GM23248 (cell line): ENCODE results near the gene CDKL5. TPM values are rescaled to one million over a fixed set of nuclear protein-coding genes. Genes with fewer than 3 reads are reported as not detected.
A peak's percentile ranks its signal among the peaks of the same experiment; 100 is the strongest.

Experiments used
- DNase-seq: peaks from one replicate; pipeline ENCODE4 v3.0.0-alpha.2; 2015
- H2AFZ ChIP-seq: fragments of 200-600 bp; sonication (generic); 2 replicates; pipeline ENCODE4 v1.6.1; 2016; ENCODE audit warnings: antibody characterized with exemption
- H3F3A ChIP-seq: fragments of 200-600 bp; sonication (generic); 2 replicates; pipeline ENCODE4 v1.6.1; 2016; ENCODE audit warnings: mild to moderate bottlenecking, antibody characterized with exemption, mixed run types; ENCODE audit not compliant: insufficient read depth
- H3K27ac ChIP-seq: fragments of 200-600 bp; sonication (generic); 2 replicates; pipeline ENCODE4 v1.5.1; 2016; ENCODE audit warnings: mild to moderate bottlenecking
- H3K27me3 ChIP-seq: fragments of 200-600 bp; sonication (generic); replicated peaks from 2 replicates; pipeline ENCODE4 v1.6.1; 2016; ENCODE audit warnings: mild to moderate bottlenecking; ENCODE audit not compliant: insufficient read depth
- H3K36me3 ChIP-seq: fragments of 200-600 bp; sonication (generic); 2 replicates; pipeline ENCODE4 v1.6.1; 2016; ENCODE audit warnings: low read depth, mild to moderate bottlenecking
- H3K4me1 ChIP-seq: fragments of 200-600 bp; sonication (generic); 2 replicates; pipeline ENCODE4 v1.6.1; 2016; ENCODE audit warnings: mild to moderate bottlenecking; ENCODE audit not compliant: insufficient read depth
- H3K4me2 ChIP-seq: fragments of 200-600 bp; sonication (generic); one replicate; pipeline ENCODE4 v1.6.1; 2016; ENCODE audit warnings: mild to moderate bottlenecking; ENCODE audit not compliant: unreplicated experiment
- H3K4me3 ChIP-seq: fragments of 200-600 bp; sonication (generic); 2 replicates; pipeline ENCODE4 v1.5.1; 2016; ENCODE audit warnings: mild to moderate bottlenecking
- H3K79me2 ChIP-seq: fragments of 200-600 bp; sonication (generic); 2 replicates; pipeline ENCODE4 v1.6.1; 2016; ENCODE audit warnings: mild to moderate bottlenecking; ENCODE audit not compliant: insufficient read depth
- H3K9ac ChIP-seq: fragments of 200-600 bp; sonication (generic); 2 replicates; pipeline ENCODE4 v1.6.1; 2016; ENCODE audit warnings: mild to moderate bottlenecking
- H3K9me2 ChIP-seq: fragments of 200-600 bp; sonication (generic); 2 replicates; pipeline ENCODE4 v1.6.1; 2016; ENCODE audit warnings: mixed run types, mild to moderate bottlenecking, moderate library complexity; ENCODE audit not compliant: insufficient read depth
- H3K9me3 ChIP-seq: fragments of 200-600 bp; sonication (generic); one replicate; pipeline ENCODE4 v1.6.1; 2017; ENCODE audit warnings: low read depth
- H4K20me1 ChIP-seq: fragments of 200-600 bp; sonication (generic); 2 replicates; pipeline ENCODE4 v1.6.0; 2016; ENCODE audit not compliant: insufficient read depth
- EZH2 ChIP-seq: fragments of 200-600 bp; sonication (generic); IDR thresholded peaks from 2 replicates; pipeline ENCODE4 v1.6.1; 2018; ENCODE audit warnings: antibody characterized with exemption, mild to moderate bottlenecking; ENCODE audit not compliant: insufficient read depth, poor library complexity, severe bottlenecking
- EZH2phosphoT487 ChIP-seq: fragments of 200-600 bp; sonication (generic); IDR thresholded peaks from 2 replicates; pipeline ENCODE4 v1.6.1; 2018; ENCODE audit warnings: antibody characterized with exemption, moderate library complexity, mild to moderate bottlenecking, low read depth; ENCODE audit not compliant: insufficient read depth
- whole genome bisulfite sequencing, 2 experiments: methylation state at CpG; one replicate each; pipeline ENCODE4 v1.1.6; 2015 to 2017; ENCODE audit warnings: low lambda C conversion rate in 2 of 2, low coverage in 1 of 2; ENCODE audit errors: missing lambda C conversion rate in 2 of 2; 5-methylcytosine and 5-hydroxymethylcytosine counted together
- in situ Hi-C: fragments of 300-500 bp; cut with MboI; formaldehyde crosslinking; loops from 2 replicates; pipeline ENCODE4 v1.15.0; 2020
- polyA plus RNA-seq: library from polyadenylated mRNA; unstranded; fragments of >200 nt; fragmentation: Nextera tagmentation; extraction: Ambion mirVana; gene quantifications from 2 replicates; pipeline ENCODE4 v1.2.1, GENCODE V29; 2016
- total RNA-seq: library from RNA; depleted of rRNA; stranded (reverse); fragments of >200 nt; shearing (Covaris generic); gene quantifications from 2 replicates; pipeline ENCODE4 v1.2.3, GENCODE V29; 2014

CDKL5 gene
- total and polyA plus RNA-seq, 2 experiments from 2014 or later, result 2.2 to 3.0 TPM

- in situ Hi-C loops, result no loop called here
- Histone ChIP-seq H3K79me2 (no peaks in the 10 kb centered on the region), H3K27ac (no peak overlapping the region), H3F3A (no peaks in the 10 kb centered on the region), H3K4me2 (no peak overlapping the region), H3K9ac (no peak overlapping the region), H2AFZ (no peak overlapping the region), H3K27me3 (no peaks in the 10 kb centered on the region), H3K9me2 (no peaks in the 10 kb centered on the region), H3K9me3 (no peaks in the 10 kb centered on the region), H3K36me3 (no peaks in the 10 kb centered on the region), H4K20me1 (no peaks in the 10 kb centered on the region), H3K4me3 (no peak overlapping the region), H3K4me1 (no peaks in the 10 kb centered on the region)
- 80 to 100% methylated on average over 1 of the region's 1 CpG for WGBS, 2 experiments
- no peak for TF ChIP-seq EZH2
- no peak for TF ChIP-seq EZH2phosphoT487
- DNase-seq, result no peak
These were observed 140.3 kb downstream of the CDKL5 start for GRCh38 chrX:18565727-18566126.

- Histone ChIP-seq H3K4me2 (no peak overlapping the region), H4K20me1 (no peaks in the 10 kb centered on the region), H2AFZ (no peak overlapping the region), H3K4me3 (no peak overlapping the region), H3K27me3 (no peaks in the 10 kb centered on the region), H3K4me1 (no peaks in the 10 kb centered on the region), H3K36me3 (no peaks in the 10 kb centered on the region), H3F3A (no peaks in the 10 kb centered on the region), H3K9ac (no peak overlapping the region), H3K9me3 (no peaks in the 10 kb centered on the region), H3K79me2 (no peaks in the 10 kb centered on the region), H3K27ac (no peak overlapping the region), H3K9me2 (no peaks in the 10 kb centered on the region)
- TF ChIP-seq EZH2 (no peak), EZH2phosphoT487 (no peak)
- in situ Hi-C loops, result no loop called here
- DNase-seq, result no peak
- 100% methylated on average over 3 of the region's 3 CpGs for WGBS, 2 experiments
These were observed 141.3 kb downstream of the CDKL5 start for GRCh38 chrX:18566748-18567147.

- 100% methylated on average over 3 of the region's 3 CpGs for WGBS, 2 experiments
- Histone ChIP-seq H3K79me2 (no peaks in the 10 kb centered on the region), H4K20me1 (no peaks in the 10 kb centered on the region), H3K4me2 (no peak overlapping the region), H3K9me3 (no peaks in the 10 kb centered on the region), H3K9me2 (no peaks in the 10 kb centered on the region), H3K4me1 (no peaks in the 10 kb centered on the region), H3K9ac (no peak overlapping the region), H2AFZ (no peak overlapping the region), H3F3A (no peaks in the 10 kb centered on the region), H3K4me3 (no peak overlapping the region), H3K27me3 (no peaks in the 10 kb centered on the region), H3K27ac (no peak overlapping the region), H3K36me3 (no peaks in the 10 kb centered on the region)
- no peak for DNase-seq
- in situ Hi-C loops, result no loop called here
- no peak for TF ChIP-seq EZH2
- TF ChIP-seq EZH2phosphoT487, result no peak
These were observed 148.1 kb downstream of the CDKL5 start for GRCh38 chrX:18573556-18573955.

GRCh38 chrX:18574591-18574990 lies 149.2 kb downstream of the CDKL5 start:
- Histone ChIP-seq H2AFZ (no peak overlapping the region), H3K9me3 (no peaks in the 10 kb centered on the region), H3K79me2 (no peaks in the 10 kb centered on the region), H3K4me1 (no peaks in the 10 kb centered on the region), H3K9me2 (no peaks in the 10 kb centered on the region), H3K4me2 (no peak overlapping the region), H3K27ac (no peak overlapping the region), H3K36me3 (no peaks in the 10 kb centered on the region), H3K4me3 (no peak overlapping the region), H3K9ac (no peak overlapping the region), H3K27me3 (no peaks in the 10 kb centered on the region), H3F3A (no peaks in the 10 kb centered on the region), H4K20me1 (no peaks in the 10 kb centered on the region)
- TF ChIP-seq EZH2phosphoT487, result no peak
- DNase-seq, result peak; percentile 61
- WGBS, 2 experiments, result 76 to 88% methylated on average over 3 of the region's 3 CpGs
- in situ Hi-C loops, result no loop called here

GRCh38 chrX:18575744-18576143 lies 150.3 kb downstream of the CDKL5 start:
- Histone ChIP-seq H3K9me3 (no peaks in the 10 kb centered on the region), H3K79me2 (no peaks in the 10 kb centered on the region), H3K36me3 (no peaks in the 10 kb centered on the region), H3K27ac (no peak overlapping the region), H3K9me2 (no peaks in the 10 kb centered on the region), H3K4me1 (no peaks in the 10 kb centered on the region), H3K4me3 (no peak overlapping the region), H4K20me1 (no peaks in the 10 kb centered on the region), H3F3A (no peaks in the 10 kb centered on the region), H3K9ac (no peak overlapping the region), H3K4me2 (no peak overlapping the region), H3K27me3 (no peaks in the 10 kb centered on the region), H2AFZ (no peak overlapping the region)
- DNase-seq, result no peak
- TF ChIP-seq EZH2phosphoT487 (no peak), EZH2 (no peak)
- WGBS, 2 experiments, result 73 to 100% methylated on average over 1 of the region's 1 CpG
- in situ Hi-C loops, result no loop called here
